Activated naive CD8-positive, alpha-beta T cell treated with anti-CD3 and anti-CD28 coated beads, Interleukin-2, amount 50 U/mL, for 24 hours (primary cell): Measurements from ENCODE around the gene GNB3.

Source experiments
- ATAC-seq: fragments of 150-1000 bp; cut with Tn5 transposase; one replicate; pipeline ENCODE4 v1.10.0; 2021
- DNase-seq: peaks from one replicate; pipeline ENCODE4 v3.0.0; 2021
- H3K27ac Mint-ChIP-seq: one replicate; pipeline ENCODE4 v1.8.0; 2021; ENCODE audit warnings: mild to moderate bottlenecking, mixed read lengths
- H3K27me3 Mint-ChIP-seq: one replicate; pipeline ENCODE4 v1.8.0; 2021; ENCODE audit warnings: mixed read lengths
- H3K36me3 Mint-ChIP-seq: one replicate; pipeline ENCODE4 v1.8.0; 2021; ENCODE audit warnings: low read depth, mixed read lengths
- H3K4me1 Mint-ChIP-seq: one replicate; pipeline ENCODE4 v1.8.0; 2021; ENCODE audit warnings: mixed read lengths
- H3K4me3 Mint-ChIP-seq: one replicate; pipeline ENCODE4 v1.8.0; 2021; ENCODE audit warnings: mild to moderate bottlenecking, moderate library complexity, mixed read lengths
- H3K9me3 Mint-ChIP-seq: one replicate; pipeline ENCODE4 v1.8.0; 2021; ENCODE audit warnings: mixed read lengths

Gene GNB3

GRCh38 chr12:6839482-6840201, 1.1 kb upstream of the GNB3 start:
- no peaks in the 10 kb centered on the region for H3K27me3 Mint-ChIP-seq
- H3K27ac Mint-ChIP-seq, result no peak overlapping the region

GRCh38 chr12:6840330-6840729, 395 bp upstream of the GNB3 start:
- DNase-seq (no peak), ATAC-seq (no peak)
- Mint-ChIP-seq H3K4me1 (no peaks in the 10 kb centered on the region), H3K27ac (no peak overlapping the region), H3K9me3 (no peaks in the 10 kb centered on the region), H3K27me3 (no peaks in the 10 kb centered on the region), H3K4me3 (no peak overlapping the region), H3K36me3 (no peaks in the 10 kb centered on the region)

More at GRCh38 chr12:6839482-6840201, 1.1 kb upstream of the GNB3 start:
- peaks cover 3% of the 10 kb centered on the region for H3K4me1 Mint-ChIP-seq
- H3K4me3 Mint-ChIP-seq, result no peak overlapping the region
- no peak for DNase-seq
- H3K9me3 Mint-ChIP-seq, result no peaks in the 10 kb centered on the region
- no peaks in the 10 kb centered on the region for H3K36me3 Mint-ChIP-seq
- no peak for ATAC-seq

- no peaks in the 10 kb centered on the region for H3K4me1 Mint-ChIP-seq
- H3K27ac Mint-ChIP-seq, result no peak overlapping the region
Observed at GRCh38 chr12:6842075-6842474, 1.4 kb downstream of the GNB3 start.

DNA sequence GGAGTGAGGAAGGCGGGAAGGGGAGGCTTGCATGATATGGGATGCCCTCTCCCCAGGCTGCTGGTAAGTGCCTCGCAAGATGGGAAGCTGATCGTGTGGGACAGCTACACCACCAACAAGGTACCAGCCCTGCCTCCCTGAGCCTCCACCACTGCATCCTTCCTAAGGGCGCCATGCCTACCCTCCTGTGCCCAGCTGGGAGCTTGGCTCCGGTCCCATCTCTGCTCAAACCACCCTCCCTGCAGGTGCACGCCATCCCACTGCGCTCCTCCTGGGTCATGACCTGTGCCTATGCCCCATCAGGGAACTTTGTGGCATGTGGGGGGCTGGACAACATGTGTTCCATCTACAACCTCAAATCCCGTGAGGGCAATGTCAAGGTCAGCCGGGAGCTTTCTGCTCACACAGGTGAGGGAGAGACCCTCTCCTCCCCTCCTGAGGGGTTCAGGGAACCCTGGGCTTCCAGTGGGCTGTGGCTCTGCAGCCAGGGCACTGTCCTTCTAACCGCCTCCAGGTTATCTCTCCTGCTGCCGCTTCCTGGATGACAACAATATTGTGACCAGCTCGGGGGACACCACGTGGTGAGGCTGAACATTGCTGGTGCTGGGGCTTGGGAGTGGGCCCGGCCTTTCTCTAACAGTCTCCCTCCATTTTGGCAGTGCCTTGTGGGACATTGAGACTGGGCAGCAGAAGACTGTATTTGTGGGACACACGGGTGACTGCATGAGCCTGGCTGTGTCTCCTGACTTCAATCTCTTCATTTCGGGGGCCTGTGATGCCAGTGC, 2.6 kb downstream of the GNB3 start:
- H3K36me3 Mint-ChIP-seq, result peaks cover 9% of the 10 kb centered on the region
- peak; percentile 16 for ATAC-seq

More at GRCh38 chr12:6842075-6842474, 1.4 kb downstream of the GNB3 start:
- H3K9me3 Mint-ChIP-seq, result no peaks in the 10 kb centered on the region
- no peak for DNase-seq
- no peak overlapping the region for H3K4me3 Mint-ChIP-seq
- H3K36me3 Mint-ChIP-seq, result no peaks in the 10 kb centered on the region
- no peak for ATAC-seq
- no peaks in the 10 kb centered on the region for H3K27me3 Mint-ChIP-seq

GRCh38 chr12:6845395-6845794, 4.7 kb downstream of the GNB3 start:
- Mint-ChIP-seq H3K27ac (no peak overlapping the region), H3K27me3 (no peaks in the 10 kb centered on the region), H3K36me3 (peaks cover 20% of the 10 kb centered on the region), H3K4me1 (peaks cover 15% of the 10 kb centered on the region), H3K4me3 (no peak overlapping the region), H3K9me3 (no peaks in the 10 kb centered on the region)
- ATAC-seq, result no peak
- DNase-seq, result no peak

More for the DNA sequence above, 2.6 kb downstream of the GNB3 start:
- H3K27ac Mint-ChIP-seq, result no peak overlapping the region
- H3K9me3 Mint-ChIP-seq, result no peaks in the 10 kb centered on the region
- DNase-seq, result no peak
- no peaks in the 10 kb centered on the region for H3K27me3 Mint-ChIP-seq
- no peak overlapping the region for H3K4me3 Mint-ChIP-seq
- H3K4me1 Mint-ChIP-seq, result peaks cover 2% of the 10 kb centered on the region

DNA sequence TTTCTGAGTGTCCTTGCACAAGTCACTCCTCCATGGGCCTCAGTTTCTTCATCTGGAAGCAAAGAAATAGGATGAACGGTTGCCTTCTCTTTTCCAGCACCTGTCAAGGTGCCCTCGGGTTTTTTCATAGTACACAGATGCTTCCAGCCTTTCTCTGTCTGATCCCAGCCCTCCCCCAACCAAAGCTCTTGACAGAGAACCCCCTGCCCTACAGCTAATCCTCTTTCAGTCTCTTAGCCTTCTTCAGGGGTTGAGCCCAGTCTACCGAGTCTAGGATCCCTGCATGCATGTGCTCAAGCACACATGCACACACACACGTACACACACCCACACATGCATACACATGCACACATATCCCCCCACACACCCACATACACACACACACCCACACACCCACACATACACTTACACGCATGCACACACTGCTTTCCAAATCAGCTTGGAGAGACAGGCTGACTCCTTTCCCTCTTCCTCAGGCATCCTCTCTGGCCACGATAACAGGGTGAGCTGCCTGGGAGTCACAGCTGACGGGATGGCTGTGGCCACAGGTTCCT, 5.7 kb downstream of the GNB3 start:
- ATAC-seq, result no peak
- Mint-ChIP-seq H3K36me3 (peaks cover 23% of the 10 kb centered on the region), H3K27ac (no peak overlapping the region), H3K4me1 (peaks cover 20% of the 10 kb centered on the region), H3K27me3 (no peaks in the 10 kb centered on the region), H3K4me3 (no peak overlapping the region), H3K9me3 (no peaks in the 10 kb centered on the region)
- no peak for DNase-seq

GRCh38 chr12:6847676-6848075, 7.0 kb downstream of the GNB3 start:
- DNase-seq, result no peak
- no peaks in the 10 kb centered on the region for H3K27me3 Mint-ChIP-seq
- peaks cover 20% of the 10 kb centered on the region for H3K4me1 Mint-ChIP-seq
- H3K9me3 Mint-ChIP-seq, result no peaks in the 10 kb centered on the region
- H3K4me3 Mint-ChIP-seq, result no peak overlapping the region
- no peak for ATAC-seq
- no peak overlapping the region for H3K27ac Mint-ChIP-seq
- H3K36me3 Mint-ChIP-seq, result peaks cover 23% of the 10 kb centered on the region

- no peak overlapping the region for H3K27ac Mint-ChIP-seq
- DNase-seq, result no peak
Observed at GRCh38 chr12:6849427-6849826, 8.7 kb downstream of the GNB3 start.

DNA sequence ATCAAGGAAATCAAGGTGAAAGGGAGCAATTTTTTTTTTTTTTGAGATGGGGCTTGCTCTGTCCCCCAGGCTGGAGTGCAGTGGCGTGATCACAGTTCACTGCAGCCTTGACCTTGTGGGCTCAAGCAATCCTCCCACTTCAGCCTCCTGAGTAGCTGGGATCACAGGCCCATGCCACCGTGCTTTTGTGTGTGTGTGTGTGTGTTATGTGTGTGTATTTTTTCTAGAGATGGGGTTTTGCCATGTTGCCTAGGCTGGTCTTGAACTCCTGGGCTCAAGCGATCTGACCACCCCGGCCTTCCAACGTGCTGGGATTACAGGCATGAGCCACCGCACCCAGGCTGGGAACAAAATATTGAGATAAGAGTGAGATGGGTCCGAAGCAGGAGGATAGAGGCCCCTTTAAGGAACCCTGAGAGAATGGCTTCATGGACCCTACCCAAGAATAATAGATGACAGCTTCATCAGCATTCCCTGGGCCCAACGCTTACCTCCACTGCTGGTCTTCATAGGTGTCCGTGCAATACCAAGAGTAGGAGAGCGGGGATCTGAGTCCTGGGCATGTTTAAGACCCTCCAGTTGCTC, 9.3 kb downstream of the GNB3 start:
- ATAC-seq (no peak), DNase-seq (no peak)
- Mint-ChIP-seq H3K27me3 (no peaks in the 10 kb centered on the region), H3K27ac (no peak overlapping the region), H3K36me3 (peaks cover 31% of the 10 kb centered on the region), H3K4me1 (peaks cover 42% of the 10 kb centered on the region), H3K4me3 (peak overlapping the region; percentile 89), H3K9me3 (no peaks in the 10 kb centered on the region)

More at GRCh38 chr12:6849427-6849826, 8.7 kb downstream of the GNB3 start:
- H3K36me3 Mint-ChIP-seq, result peaks cover 31% of the 10 kb centered on the region
- H3K4me3 Mint-ChIP-seq, result peak overlapping the region; percentile 89
- peaks cover 36% of the 10 kb centered on the region for H3K4me1 Mint-ChIP-seq
- ATAC-seq, result no peak
- H3K9me3 Mint-ChIP-seq, result no peaks in the 10 kb centered on the region
- no peaks in the 10 kb centered on the region for H3K27me3 Mint-ChIP-seq

- peaks cover 42% of the 10 kb centered on the region for H3K4me1 Mint-ChIP-seq
- H3K36me3 Mint-ChIP-seq, result peaks cover 34% of the 10 kb centered on the region
- ATAC-seq, result no peak
- no peak for DNase-seq
- H3K27ac Mint-ChIP-seq, result peak overlapping the region; percentile 96
- no peaks in the 10 kb centered on the region for H3K9me3 Mint-ChIP-seq
- peak overlapping the region; percentile 89 for H3K4me3 Mint-ChIP-seq
- no peaks in the 10 kb centered on the region for H3K27me3 Mint-ChIP-seq
Observed at GRCh38 chr12:6850796-6851152, 10.0 kb downstream of the GNB3 start.

GRCh38 chr12:6851153-6851920, 10.6 kb downstream of the GNB3 start, which contains the start of gene CDCA3:
CDCA3 (minus strand) TSS chr12:6851286; CDS start chr12:6850952, 334 bp downstream.
- Mint-ChIP-seq H3K36me3 (peaks cover 36% of the 10 kb centered on the region), H3K4me3 (peak within 1 kb of the TSS; percentile 89), H3K27me3 (no peaks in the 10 kb centered on the region), H3K9me3 (no peaks in the 10 kb centered on the region), H3K27ac (peak within 1 kb of the TSS; percentile 96), H3K4me1 (peaks cover 42% of the 10 kb centered on the region)
- DNase-seq (peak; percentile 95), ATAC-seq (peak; percentile 63)

GRCh38 chr12:6851921-6852650, 11.4 kb downstream of the GNB3 start, which contains the start of gene USP5:
USP5 (plus strand) TSS chr12:6852150; CDS start chr12:6852180, 30 bp downstream.
- peaks cover 40% of the 10 kb centered on the region for H3K36me3 Mint-ChIP-seq

DNA sequence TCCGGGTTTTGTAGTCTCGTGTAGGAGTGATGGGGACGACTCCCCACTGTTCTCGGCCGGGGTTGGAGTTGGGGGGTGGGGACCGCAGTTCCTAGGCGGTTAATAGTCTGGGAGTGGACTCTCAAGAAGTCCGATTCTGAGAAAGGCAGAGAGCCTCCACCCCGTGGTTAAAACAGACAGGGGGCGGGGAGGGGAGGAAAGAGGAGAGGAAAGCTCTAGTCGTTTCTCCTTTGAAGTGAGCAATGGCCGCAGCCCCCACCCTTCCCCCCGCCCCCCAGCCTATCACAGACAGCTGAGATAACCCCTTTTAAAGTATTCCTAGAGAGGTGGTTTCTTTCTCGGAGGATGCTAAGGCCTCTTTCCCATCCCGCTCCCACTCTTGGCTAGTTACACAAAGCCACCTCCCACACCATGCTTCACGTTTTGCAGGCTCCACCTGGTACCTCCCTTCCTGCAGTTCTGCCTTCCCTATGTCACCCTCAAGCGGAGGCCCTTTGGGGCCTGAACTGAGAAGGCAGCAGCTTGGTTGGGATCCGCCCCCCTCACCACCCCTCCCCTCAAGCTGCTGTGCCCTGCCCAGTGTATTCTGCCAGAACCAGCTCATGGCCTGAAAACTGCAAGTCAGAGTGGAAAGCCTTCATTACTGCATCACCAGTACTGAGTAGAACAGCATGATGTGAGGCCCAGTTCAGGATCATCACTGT, 12.1 kb downstream of the GNB3 start:
- DNase-seq (peak; percentile 69), ATAC-seq (peak; percentile 13)
- Mint-ChIP-seq H3K27ac (peak overlapping the region; percentile 96), H3K9me3 (no peaks in the 10 kb centered on the region), H3K4me3 (peak overlapping the region; percentile 89), H3K27me3 (no peaks in the 10 kb centered on the region), H3K4me1 (peaks cover 42% of the 10 kb centered on the region), H3K36me3 (peaks cover 40% of the 10 kb centered on the region)

More at GRCh38 chr12:6851921-6852650, 11.4 kb downstream of the GNB3 start, which contains the start of gene USP5:
- ATAC-seq, result peak; percentile 89
- H3K4me1 Mint-ChIP-seq, result peaks cover 42% of the 10 kb centered on the region
- H3K4me3 Mint-ChIP-seq, result peak within 1 kb of the TSS; percentile 89
- H3K27ac Mint-ChIP-seq, result peak within 1 kb of the TSS; percentile 96
- H3K27me3 Mint-ChIP-seq, result no peaks in the 10 kb centered on the region
- H3K9me3 Mint-ChIP-seq, result no peaks in the 10 kb centered on the region
- peak; percentile 97 for DNase-seq
